Epidermal melanocyte (primary cell): ENCODE data around the gene SLC5A1.
"Not testable (repeated sequence)": the region's sequence is repeated elsewhere in the genome, so short reads cannot be mapped to it uniquely, and the experiment has no call there.

Source experiments
- DNase-seq: peaks from one replicate; pipeline ENCODE4 v3.0.0; 2011; ENCODE audit warnings: low spot score; ENCODE audit not compliant: insufficient read length

SLC5A1 gene

GRCh38 chr22:32144496-32145274 lies 101.6 kb downstream of the SLC5A1 start:
- DNase-seq, result no peak

- DNase-seq, result not testable (repeated sequence)
Observed at GRCh38 chr22:32147128-32147527, 104.1 kb downstream of the SLC5A1 start.

GRCh38 chr22:32148372-32148771 lies 105.3 kb downstream of the SLC5A1 start:
- DNase-seq, result not testable (repeated sequence)

- DNase-seq, result not testable (repeated sequence)
Observed at GRCh38 chr22:32150647-32151046, 107.6 kb downstream of the SLC5A1 start.

- not testable (repeated sequence) for DNase-seq
Observed at GRCh38 chr22:32151641-32152040, 108.6 kb downstream of the SLC5A1 start.

- DNase-seq, result not testable (repeated sequence)
Observed at GRCh38 chr22:32154727-32155126, 111.7 kb downstream of the SLC5A1 start.

GRCh38 chr22:32157632-32158031 lies 114.6 kb downstream of the SLC5A1 start:
- DNase-seq, result not testable (repeated sequence)

- no peak for DNase-seq
Observed at GRCh38 chr22:32158712-32159533, 115.9 kb downstream of the SLC5A1 start, which contains the start of gene C22orf42. C22orf42 (minus strand) TSS chr22:32159303; CDS start chr22:32159215, 88 bp downstream.

- DNase-seq, result not testable (repeated sequence)
Observed at GRCh38 chr22:32160411-32160810, 117.3 kb downstream of the SLC5A1 start.
